GM10248 (cell line): ENCODE measurements around the gene HOXA1.

Source experiments
- CTCF ChIA-PET: fragments of 300-600 bp; sonication (Branson Sonifier 250); formaldehyde crosslinking; extraction: SDS; loops from one replicate; lab custom pipeline; 2021; ENCODE audit warnings: antibody characterized with exemption; lab: Yijun Ruan, JAX
- POLR2A ChIA-PET: fragments of 350-650 bp; sonication (Branson Sonifier 250); formaldehyde crosslinking; extraction: SDS; loops from one replicate; lab custom pipeline; 2020; ENCODE audit warnings: antibody characterized with exemption; lab: Yijun Ruan, JAX
- DNase-seq: peaks from one replicate; pipeline ENCODE4 v3.0.0; 2012; ENCODE audit errors: extremely low spot score
- TF ChIP-seq, protein P1 (sequence below): IDR thresholded peaks from 2 replicates; pipeline ENCODE4 v1.5.1; 2012; ENCODE audit warnings: mild to moderate bottlenecking, low read depth; ENCODE audit errors: extremely low read depth, missing control alignments, control extremely low read depth

Gene HOXA1

DNA sequence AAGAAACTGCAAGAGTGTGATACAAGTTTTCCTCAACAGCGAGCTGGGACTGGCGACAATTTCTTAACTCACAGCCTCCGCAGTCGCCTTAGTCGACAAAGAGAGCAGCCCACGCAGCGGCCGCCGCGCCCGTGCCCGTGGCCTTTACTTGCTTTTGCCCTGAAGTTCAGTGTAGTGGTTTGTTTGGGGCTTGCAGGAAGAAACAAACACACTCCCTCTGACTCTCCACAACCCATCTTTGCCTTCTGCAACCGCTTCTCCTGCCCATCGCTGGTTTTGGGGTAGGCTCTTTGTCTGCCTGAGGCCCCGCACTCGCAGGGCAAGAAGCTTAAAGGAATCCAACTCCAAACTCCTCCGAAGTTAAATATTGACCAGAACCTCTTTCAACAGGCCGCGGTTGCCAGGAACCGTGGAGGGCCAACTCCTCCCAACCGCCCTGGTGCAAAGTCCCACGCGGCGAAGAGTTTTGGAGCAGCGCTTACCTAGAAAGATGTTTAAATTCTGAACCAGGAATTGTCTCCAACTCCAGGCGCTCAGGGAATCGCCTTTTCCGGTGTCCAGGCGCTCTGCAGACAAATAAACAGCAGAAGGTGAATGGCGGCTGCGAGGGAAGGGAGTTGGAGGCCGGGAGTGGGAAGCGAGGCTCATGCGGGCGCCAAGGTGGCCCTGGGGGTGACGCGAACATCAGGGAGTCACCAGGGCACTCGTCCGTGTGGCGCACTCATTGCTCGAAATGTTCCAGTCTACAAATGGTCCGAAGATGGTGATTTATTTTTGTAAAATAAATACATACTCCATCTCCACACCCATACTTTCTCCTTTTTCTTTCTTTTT lies 26.5 kb upstream of the HOXA1 start:
- CTCF ChIA-PET, result no interaction called here
- POLR2A ChIA-PET, result no interaction called here
- no peak for DNase-seq
- TF ChIP-seq, protein P1, sequence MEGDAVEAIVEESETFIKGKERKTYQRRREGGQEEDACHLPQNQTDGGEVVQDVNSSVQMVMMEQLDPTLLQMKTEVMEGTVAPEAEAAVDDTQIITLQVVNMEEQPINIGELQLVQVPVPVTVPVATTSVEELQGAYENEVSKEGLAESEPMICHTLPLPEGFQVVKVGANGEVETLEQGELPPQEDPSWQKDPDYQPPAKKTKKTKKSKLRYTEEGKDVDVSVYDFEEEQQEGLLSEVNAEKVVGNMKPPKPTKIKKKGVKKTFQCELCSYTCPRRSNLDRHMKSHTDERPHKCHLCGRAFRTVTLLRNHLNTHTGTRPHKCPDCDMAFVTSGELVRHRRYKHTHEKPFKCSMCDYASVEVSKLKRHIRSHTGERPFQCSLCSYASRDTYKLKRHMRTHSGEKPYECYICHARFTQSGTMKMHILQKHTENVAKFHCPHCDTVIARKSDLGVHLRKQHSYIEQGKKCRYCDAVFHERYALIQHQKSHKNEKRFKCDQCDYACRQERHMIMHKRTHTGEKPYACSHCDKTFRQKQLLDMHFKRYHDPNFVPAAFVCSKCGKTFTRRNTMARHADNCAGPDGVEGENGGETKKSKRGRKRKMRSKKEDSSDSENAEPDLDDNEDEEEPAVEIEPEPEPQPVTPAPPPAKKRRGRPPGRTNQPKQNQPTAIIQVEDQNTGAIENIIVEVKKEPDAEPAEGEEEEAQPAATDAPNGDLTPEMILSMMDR, result no peak

DNA sequence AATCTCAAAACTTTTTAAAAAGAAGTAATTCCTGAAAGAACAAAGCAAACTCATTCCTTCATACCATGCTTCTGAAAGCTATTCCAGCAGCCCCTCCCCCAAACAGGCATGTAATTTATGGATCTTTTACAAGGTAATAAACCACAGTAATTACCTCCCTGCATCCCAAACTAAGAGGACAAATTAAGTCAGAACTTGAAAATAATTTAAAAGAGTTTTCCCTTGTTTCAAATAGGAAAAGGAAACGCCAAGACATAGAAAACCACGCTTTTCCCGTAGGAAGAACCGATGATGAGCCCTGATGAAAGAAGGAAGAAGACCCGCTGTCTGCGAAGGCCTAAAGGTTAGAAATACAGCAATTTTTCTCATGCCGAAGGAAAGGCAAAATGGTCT lies 25.9 kb upstream of the HOXA1 start:
- POLR2A ChIA-PET, result no interaction called here
- TF ChIP-seq, protein P1, result no peak
- no peak for DNase-seq
- CTCF ChIA-PET, result no interaction called here

GRCh38 chr7:27119412-27119911 lies 23.7 kb upstream of the HOXA1 start:
- POLR2A ChIA-PET, result no interaction called here
- no peak for DNase-seq
- TF ChIP-seq, protein P1, result no peak
- CTCF ChIA-PET, result interaction anchor here (1.3 to 1.4 kb wide), 3 partner anchors 9 to 14 kb away, joined by 3 read pairs; no protein-coding TSS in a partner anchor

DNA sequence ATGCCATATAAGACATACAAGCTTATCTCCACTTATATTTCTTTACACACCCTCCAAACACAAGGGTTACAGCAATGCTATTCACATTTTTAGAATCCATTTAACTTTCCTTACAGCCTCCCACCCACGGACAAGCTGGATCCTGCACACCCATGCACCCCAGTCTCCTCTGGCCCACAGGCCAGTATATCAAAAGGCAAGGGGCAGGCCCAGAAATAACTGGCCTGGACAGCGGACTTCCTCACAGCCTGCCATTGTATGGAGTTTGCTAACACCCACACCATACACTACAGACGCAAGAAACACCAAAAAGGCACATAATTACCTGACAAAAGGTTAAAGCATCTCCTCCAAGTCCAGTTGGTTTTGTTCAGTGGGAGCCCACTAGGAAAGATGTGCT lies 22.8 kb upstream of the HOXA1 start:
- ChIA-PET POLR2A (no interaction called here), CTCF (interaction anchor here (1.3 kb wide), 1 partner anchor 9 kb away, joined by 3 read pairs; no protein-coding TSS in a partner anchor)
- no peak for DNase-seq
- TF ChIP-seq, protein P1, result no peak

GRCh38 chr7:27117887-27118491 lies 22.2 kb upstream of the HOXA1 start:
- ChIA-PET CTCF (no interaction called here), POLR2A (no interaction called here)
- DNase-seq, result no peak
- TF ChIP-seq, protein P1, result no peak

- no peak for DNase-seq
- POLR2A ChIA-PET, result no interaction called here
- CTCF ChIA-PET, result no interaction called here
- TF ChIP-seq, protein P1, result no peak
Observed at GRCh38 chr7:27116962-27117886, 21.4 kb upstream of the HOXA1 start.
